Occipital lobe (tissue), 3 donors: ENCODE measurements around the gene OR6N1. TPM values are rescaled to one million over a fixed set of nuclear protein-coding genes. Genes with fewer than 3 reads are reported as not detected.

Experiments used
- DNase-seq: peaks from one replicate; lab custom pipeline; 2025; lab: John Stamatoyannopoulos, UW
- small RNA-seq: library from RNA; depleted of rRNA; stranded (forward); fragments of <200 nt; gene quantifications from one replicate; pipeline ENCODE3, GENCODE V24; 2014
- total RNA-seq: library from RNA; depleted of rRNA; stranded (reverse); fragments of >200 nt; gene quantifications from one replicate; pipeline ENCODE4 v1.2.3, GENCODE V29; 2014

Gene OR6N1
- total RNA-seq, 1 donor from 2014 or later = not detected

DNA sequence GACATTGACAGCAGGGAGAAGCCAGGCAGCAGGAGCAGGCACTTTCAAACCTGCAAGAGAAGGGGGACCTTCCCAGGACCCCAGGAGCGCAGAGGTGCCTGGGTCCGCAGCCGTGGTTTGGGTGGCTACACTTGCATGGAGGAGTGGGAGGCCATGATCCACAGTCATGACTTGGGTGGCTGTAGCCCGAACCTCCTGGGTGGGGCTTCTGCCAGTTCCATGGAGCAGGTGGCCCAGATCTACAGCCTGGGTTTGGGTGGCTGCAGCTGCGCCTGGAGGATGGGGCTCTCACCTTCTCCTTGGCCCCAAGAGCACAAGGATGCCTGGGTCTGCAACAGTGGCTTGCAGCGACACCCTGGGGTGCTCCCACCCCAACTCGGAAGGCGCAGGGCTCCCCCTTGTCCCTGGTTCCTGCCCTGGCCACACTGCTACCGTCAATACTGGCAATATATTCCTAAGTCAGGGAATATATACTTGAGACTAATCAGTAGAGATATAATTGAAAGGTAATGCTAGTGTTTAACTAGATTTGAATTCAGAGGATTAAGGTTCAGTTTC, 19.8 kb downstream of the OR6N1 start:
- no peak for DNase-seq

DNA sequence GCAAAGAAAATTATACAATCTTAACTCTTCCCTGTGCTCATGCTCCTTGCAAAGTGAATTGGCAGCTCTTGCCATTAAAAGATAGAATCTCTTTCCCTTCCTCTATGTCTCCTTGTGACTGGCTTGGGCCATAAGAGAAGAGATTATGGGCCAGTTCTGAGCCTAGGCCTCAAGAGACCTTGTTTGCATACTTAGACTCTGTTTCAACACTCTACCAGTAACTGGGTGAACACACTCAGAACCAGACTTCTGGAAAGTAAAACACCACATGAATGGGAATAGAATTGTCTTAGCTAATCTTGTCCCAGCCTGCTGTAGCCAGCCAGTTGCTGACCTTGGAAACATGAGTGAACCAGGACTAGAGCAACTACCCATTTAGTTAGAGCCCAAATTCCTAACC, 36.1 kb downstream of the OR6N1 start:
- DNase-seq = no peak

DNA sequence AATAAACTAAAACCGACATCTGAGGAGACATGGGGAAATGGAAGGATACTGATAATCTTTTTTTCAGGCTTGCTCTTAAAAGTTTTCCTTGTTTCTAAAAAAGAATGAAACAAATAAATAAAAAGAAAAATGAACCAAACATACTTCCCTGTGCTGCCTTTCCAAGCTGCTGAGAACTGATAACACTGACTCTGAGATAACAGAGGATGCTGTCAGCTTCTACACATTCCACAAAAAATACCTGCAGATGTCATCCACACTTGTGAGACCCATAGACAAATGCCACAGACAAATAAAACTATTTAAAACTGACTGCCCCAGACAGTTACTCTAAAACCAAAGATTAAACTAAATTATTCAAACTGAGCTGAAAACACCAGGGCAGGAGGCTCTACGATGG, 39.5 kb downstream of the OR6N1 start:
- no peak for DNase-seq

DNA sequence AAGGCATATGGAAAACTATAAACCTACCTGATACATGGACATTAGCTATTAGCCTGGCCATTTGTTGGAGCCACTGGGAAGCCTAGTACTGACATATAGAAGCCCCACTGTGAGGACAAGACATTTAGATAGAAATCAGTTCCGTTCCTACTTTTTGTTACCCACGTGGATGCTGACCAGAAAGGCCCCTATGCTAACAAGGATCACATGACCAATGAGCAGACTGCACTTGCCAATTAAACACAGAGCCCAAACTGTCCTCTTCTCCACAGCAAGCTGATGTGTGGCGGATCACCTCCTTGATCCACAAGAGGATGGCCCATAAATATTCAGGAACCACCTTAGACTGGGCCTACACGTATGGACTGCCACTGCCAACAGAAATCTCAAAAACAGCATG, 40.3 kb downstream of the OR6N1 start:
- DNase-seq = no peak

DNA sequence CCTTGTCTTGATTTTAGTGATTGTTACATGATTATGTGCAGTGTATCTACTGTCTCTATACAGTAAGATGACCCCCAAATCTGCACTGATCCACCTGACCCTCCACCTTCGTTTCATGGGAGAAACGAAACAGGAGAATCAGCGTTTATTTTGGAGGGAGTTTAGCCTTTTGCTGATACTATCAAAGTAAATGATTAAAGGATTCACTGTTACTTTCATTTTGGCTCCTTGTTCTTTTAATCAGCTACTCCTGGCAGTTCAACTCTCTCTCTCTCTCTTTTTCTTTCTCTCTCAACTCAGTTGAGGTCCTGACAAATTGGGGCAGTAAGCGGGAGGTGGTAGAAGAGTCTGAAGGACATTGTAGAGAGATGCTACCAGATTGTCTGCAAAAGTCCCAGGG, 41.5 kb downstream of the OR6N1 start:
- no peak for DNase-seq

DNA sequence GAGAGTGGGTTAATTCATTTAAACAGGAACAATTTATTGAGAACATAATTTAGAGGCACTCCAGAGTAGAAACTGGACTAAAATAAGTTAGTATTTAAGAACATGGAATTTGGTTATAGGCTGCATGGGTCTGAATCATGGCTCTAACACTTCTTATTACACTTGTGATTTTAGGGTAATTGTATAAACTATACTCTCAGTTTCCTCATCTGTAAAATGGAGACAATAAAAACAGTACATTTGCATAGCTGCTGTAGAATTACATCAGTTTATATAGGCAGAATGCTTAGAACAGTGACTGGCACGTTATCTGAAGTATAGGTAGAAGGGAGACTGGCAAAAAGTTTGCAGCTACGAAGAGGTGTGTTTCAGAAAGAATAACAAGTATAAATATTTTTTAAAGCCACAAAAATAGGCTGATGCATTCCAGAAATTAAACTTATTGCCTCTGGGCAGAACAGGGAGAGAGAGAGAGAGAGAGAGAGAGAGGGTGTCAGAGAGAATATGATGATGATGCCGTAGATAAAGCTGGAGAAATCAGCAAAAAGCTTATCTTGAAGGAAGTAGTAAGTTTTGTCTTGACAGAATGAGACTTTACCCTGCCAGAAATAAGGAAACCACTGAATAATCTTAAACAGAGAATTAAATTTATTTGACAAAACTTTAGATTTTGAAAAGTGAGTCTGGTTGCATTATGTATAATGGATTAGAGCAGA, 43.3 kb downstream of the OR6N1 start:
- DNase-seq = no peak

DNA sequence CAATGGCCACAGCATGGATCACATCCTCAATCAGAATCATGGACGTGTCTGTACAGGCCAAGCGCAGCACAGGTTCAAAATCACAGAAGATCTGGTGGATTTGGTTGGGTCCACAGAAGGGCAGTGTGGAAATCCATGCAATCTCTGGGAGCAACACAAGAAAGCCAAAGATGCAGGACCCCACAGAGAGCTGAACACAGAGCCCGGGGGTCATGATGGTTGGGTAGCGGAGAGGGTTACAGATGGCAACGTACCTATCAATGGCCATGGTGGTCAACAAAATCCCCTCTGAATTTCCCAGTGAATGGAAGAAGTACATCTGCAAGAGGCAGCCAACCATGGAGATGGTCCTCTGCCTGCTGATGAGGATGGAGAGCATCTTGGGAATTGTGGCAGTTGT, 47.6 kb downstream of the OR6N1 start:
- DNase-seq = no peak

DNA sequence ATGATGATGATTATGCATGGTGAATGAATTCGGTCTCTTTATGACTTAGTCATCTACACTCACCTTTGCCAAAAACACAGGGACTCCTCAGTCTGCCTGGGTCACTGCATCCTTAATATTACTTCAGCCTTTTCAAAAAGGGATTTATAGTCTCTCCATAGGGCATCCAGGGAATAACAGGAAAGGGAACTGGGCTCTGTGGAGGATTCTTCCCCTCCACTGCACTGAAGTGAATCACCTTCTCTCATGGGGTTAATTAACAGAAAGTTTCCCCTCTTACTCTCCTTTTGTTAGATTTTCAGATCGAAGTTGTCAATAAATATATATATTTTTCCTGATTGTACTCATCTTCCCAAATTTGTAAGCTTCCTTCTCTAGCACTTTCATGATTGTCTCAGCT, 51.4 kb downstream of the OR6N1 start, which contains the start of gene OR6K3:
OR6K3 (minus strand) TSS at position 101 of the 400 bp plus-strand sequence. CDS start 2,605 bp downstream, outside the sequence.
- no peak for DNase-seq

DNA sequence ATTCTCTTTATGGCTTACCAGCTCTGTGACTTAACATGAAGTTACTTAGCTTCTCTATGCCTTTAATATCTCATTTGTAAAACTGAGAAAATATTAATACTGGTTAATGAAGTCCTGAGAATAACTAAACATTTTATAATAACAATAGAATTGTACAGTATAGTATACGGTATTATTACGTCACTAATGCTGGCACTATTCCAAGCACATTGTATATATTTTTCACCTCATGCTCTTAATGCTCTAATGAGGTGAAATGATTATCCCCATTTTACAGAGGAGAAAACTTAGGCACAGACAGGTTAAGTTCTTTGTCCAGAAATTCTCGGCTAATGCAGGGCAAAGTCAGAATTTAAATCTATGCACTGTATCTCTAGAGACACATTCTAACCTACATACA, 52.3 kb downstream of the OR6N1 start:
- DNase-seq = no peak

DNA sequence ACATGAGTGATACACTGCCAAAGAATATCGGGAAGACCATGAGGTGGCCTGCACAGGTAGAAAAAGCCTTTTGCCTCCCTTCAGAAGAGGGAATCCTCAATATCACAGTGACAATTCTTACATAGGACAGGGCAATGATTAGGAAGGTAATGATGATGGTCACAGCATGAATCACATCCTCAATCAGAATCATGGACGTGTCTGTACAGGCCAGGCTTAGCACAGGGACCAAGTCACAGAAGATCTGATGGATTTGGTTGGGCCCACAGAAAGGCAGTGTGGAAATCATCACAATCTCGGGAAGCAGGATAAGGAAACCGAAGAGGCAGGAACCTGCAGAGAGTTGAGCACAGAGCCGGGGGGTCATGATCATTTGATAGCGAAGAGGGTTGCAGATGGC, 54.7 kb downstream of the OR6N1 start:
- no peak for DNase-seq

DNA sequence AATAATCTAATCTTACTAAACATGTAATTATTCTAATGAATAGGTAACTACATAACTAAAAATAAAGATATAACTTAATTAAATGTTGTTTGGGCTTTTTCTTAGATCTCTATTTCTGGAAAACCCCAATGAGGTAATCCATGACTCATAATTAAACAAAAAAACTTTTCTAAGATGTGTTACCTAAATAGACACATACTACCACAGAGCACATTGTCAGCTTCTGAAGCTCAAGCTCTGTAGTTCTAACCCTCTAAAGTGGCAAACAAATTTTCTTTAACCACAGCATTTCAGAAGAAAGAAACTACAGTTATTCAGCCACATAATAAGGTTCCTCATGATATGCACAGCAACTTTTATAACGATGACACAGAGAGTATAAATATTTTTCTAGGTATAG, 55.7 kb downstream of the OR6N1 start:
- no peak for DNase-seq

DNA sequence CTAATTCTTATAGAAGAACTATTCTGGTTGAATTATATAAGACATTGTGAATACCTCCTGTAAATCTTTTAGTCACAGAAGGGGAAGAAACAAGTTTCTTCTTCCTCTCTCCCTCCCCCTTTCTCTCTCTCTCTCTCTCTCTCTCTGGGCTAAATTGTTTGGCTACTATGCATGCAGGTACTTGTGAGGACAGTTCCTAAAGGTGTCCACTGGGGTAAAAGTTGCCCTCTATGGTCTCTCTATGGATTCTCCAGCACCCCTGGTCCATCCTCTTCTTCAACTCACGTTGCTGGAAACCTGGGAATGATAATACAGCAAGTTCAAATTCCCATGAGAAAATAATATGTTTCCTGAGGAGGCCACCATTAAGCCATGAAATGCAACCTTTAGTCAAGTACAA, 57.2 kb downstream of the OR6N1 start:
- no peak for DNase-seq

Small RNA genes within 50 kb of the gene (small RNA-seq; reads per million reads assigned to genes)
- not detected for gene OR2AQ1P

Other genes starting within 250 kb of the OR6N1 start
- not detected for gene OR6Y1, start 217.8 kb downstream of the OR6N1 start, total RNA-seq
- gene OR6P1, start 201.6 kb downstream of the OR6N1 start, total RNA-seq = not detected
- not detected for gene OR10X1, start 192.3 kb downstream of the OR6N1 start, total RNA-seq
- not detected for gene OR10Z1, start 166.9 kb downstream of the OR6N1 start, total RNA-seq
- gene SPTA1, start 85.5 kb downstream of the OR6N1 start, total RNA-seq = 0.94 TPM
- not detected for gene OR6K2, start 71.5 kb downstream of the OR6N1 start, total RNA-seq
- gene OR6K3, start 51.5 kb downstream of the OR6N1 start, total RNA-seq = not detected
- not detected for gene OR6K6, start 17.5 kb downstream of the OR6N1 start, total RNA-seq
- not detected for gene OR6N2, start 9.0 kb upstream of the OR6N1 start, total RNA-seq
- 4.2 TPM for gene MNDA, start 59.2 kb upstream of the OR6N1 start, total RNA-seq
- not detected for gene PYHIN1, start 159.4 kb upstream of the OR6N1 start, total RNA-seq
- gene IFI16, start 237.7 kb upstream of the OR6N1 start, total RNA-seq = 23.4 TPM